ENCODE results near the gene CPA5.

The CPA5 gene

DNA sequence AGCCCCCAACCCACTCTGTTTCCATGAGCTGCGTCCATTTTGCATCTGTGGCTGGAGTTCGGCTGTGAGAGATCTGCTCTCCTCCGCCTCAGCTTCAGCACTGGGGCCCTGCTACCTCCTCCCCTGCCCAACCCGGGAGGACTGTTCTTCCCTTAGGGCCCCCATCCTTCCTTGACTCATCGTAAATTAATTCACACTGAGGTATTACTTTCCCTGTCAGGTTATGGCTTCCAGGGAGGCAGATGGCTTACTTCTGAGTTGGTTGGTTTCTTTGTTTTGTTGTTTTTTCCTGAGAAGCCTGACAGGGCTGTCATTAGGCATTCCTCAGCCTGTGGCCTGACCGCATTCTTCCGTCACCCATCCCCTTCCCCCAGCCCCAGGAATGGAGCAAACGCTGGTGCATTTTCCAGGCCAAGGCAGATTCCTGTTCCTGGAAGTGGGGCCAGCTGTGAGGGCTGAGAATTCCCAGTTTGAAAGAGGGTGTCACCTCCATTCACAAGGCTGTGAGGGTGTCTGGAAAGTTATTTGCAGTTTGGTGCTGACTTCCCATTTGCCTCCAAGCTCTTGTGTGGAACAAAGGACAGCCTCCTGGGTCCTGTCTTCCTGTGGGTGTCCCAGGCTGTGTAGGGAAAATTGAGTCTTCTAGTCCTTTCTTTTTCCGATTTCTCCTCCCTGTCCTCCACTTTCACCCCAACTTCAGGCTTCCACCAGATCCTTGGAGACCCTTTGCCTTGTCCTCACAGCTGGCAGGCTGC lies 11.7 kb downstream of the CPA5 start:
- no peak for DNase-seq (ENCODE audit: extremely low spot score)
- ChIA-PET CTCF (no interaction called here), POLR2A (no interaction called here)
- TF ChIP-seq, protein P1, sequence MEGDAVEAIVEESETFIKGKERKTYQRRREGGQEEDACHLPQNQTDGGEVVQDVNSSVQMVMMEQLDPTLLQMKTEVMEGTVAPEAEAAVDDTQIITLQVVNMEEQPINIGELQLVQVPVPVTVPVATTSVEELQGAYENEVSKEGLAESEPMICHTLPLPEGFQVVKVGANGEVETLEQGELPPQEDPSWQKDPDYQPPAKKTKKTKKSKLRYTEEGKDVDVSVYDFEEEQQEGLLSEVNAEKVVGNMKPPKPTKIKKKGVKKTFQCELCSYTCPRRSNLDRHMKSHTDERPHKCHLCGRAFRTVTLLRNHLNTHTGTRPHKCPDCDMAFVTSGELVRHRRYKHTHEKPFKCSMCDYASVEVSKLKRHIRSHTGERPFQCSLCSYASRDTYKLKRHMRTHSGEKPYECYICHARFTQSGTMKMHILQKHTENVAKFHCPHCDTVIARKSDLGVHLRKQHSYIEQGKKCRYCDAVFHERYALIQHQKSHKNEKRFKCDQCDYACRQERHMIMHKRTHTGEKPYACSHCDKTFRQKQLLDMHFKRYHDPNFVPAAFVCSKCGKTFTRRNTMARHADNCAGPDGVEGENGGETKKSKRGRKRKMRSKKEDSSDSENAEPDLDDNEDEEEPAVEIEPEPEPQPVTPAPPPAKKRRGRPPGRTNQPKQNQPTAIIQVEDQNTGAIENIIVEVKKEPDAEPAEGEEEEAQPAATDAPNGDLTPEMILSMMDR (IDR thresholded peaks at IDR 0.05; ENCODE audit: control extremely low read depth, extremely low read depth, low read depth, missing control alignments) = no peak

DNA sequence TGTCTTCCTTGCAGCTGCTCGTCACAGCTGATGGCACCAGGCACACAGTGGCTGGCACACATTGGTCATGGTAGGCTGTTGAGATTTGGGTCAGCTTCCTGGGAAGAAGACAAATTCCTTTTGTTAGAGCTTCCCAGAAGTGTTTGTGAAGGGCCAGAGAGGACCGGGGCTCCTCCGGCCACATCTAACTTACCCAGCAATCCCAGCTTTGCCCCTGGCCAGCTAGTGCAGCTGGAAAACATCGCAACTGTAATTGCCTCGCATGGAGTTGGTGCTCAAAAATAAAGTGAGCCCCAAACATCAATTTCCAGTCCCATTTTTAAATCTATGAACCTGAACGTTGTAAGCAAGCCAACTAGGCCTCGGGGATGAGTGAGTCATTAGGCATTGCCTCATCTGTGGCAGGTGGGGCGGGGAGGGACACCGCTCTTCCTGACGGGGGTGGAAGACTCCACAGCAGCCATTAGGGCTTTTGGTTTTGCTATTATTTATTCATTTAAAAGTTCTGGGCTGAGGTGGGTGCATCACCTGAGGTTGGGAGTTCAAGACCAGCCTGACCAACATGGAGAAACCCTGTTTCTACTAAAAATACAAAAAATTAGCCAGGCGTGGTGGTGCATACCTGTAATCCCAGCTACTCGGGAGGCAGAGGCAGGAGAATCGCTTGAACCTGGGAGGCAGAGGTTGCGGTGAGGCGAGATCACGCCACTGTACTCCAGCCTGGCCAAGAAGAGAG lies 12.4 kb downstream of the CPA5 start:
- TF ChIP-seq, protein P1 (IDR thresholded peaks at IDR 0.05; ENCODE audit: control extremely low read depth, extremely low read depth, low read depth, missing control alignments) = no peak
- ChIA-PET CTCF (no interaction called here), POLR2A (interaction anchor here (0.7 kb wide), 2 partner anchors 9 to 405 kb away, joined by 3 to 4 read pairs; partner anchors contain the start of gene UBE2H)
- DNase-seq (ENCODE audit: extremely low spot score) = no peak

DNA sequence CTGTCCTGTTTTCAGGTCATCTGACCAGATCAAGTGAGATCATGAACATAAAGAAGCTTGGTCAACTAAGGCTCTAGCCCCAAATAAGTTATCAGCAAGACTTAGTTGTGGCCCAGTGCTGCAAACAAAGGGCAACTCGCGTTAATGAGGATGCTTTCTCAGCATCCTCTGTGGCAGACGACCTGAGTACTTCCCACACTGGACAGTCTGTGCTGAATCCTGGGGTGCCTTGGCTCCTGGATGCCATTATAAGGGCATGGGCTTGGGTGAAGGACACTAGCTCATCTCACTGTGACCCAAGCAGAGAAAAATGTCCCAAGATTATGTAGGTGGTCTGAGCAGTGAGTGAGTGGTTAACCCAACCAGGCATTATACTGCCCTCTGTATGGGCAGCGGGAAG lies 13.9 kb downstream of the CPA5 start:
- ChIA-PET CTCF (interaction anchor here (0.8 kb wide), 1 partner anchor 13 kb away, joined by 3 read pairs; no protein-coding TSS in a partner anchor), POLR2A (no interaction called here)
- TF ChIP-seq, protein P1 (IDR thresholded peaks at IDR 0.05; ENCODE audit: control extremely low read depth, extremely low read depth, low read depth, missing control alignments) = no peak
- no peak for DNase-seq (ENCODE audit: extremely low spot score)

DNA sequence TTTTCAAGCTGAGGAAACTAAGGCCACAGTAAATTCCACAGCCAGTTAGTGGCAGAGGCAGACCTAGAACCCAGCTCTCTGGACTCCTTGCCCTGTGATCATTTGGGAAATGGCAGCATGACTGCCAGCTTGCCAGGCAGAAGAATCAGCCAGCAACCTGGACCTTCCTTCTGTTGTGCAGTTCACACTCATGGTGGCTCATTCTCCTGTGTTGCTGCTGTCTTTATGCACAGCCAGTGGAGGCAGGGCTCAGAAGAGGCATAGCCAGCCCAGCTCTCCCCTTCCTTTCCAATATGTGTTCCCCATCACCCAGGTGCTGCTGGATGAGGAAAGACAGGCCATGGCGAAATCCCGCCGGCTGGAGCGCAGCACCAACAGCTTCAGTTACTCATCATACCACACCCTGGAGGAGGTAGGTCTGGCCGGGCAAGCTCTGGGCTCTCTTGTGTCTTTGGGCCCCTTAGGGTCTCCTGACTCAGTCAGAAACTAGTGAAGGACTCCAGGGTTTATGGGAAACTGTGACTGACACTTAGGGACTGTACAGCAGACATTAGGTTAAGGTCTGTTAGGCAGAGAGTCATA lies 14.8 kb downstream of the CPA5 start:
- DNase-seq (ENCODE audit: extremely low spot score) = no peak
- TF ChIP-seq, protein P1 (IDR thresholded peaks at IDR 0.05; ENCODE audit: control extremely low read depth, extremely low read depth, low read depth, missing control alignments) = no peak
- CTCF ChIA-PET = no interaction called here
- POLR2A ChIA-PET = no interaction called here

DNA sequence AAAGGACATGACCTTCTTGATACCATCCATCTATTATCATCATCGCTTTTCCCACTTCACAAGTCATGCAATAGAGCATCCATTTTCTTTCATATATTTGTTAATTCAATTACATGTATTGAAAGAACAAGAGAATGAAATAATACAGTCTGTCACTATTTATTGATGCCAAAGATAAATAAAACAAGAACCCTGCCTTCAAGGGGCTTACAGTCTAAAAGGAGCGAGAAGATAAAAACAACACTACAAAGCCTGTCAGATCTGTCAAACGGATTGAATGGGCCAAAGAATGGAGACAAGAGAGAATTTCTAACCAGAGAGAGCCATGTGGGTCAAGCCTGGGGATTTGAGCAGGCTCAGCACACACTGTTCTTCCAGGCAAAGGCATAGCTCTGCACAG lies 15.9 kb downstream of the CPA5 start:
- no peak for DNase-seq (ENCODE audit: extremely low spot score)
- CTCF ChIA-PET = no interaction called here
- TF ChIP-seq, protein P1 (IDR thresholded peaks at IDR 0.05; ENCODE audit: control extremely low read depth, extremely low read depth, low read depth, missing control alignments) = no peak
- POLR2A ChIA-PET = no interaction called here

DNA sequence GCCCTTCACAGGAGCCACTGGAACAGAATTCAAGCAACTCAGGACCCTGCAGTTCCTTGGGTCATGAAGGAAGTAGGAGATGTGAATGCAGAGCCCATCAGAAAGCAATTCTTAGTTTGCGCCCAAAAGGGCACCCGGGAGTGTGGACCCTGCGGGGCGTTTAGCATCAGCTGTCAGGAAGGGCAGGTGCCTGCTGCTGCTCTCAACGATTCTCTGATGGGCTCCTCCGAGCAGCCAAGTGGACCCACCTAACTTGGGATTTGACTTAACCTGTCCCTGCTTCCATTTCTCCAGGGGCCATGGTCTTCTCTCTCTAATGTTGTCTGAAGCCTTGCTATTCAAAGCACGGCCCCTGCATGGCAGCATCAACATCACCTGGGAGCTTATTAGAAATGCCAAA lies 17.1 kb downstream of the CPA5 start:
- TF ChIP-seq, protein P1 (IDR thresholded peaks at IDR 0.05; ENCODE audit: control extremely low read depth, extremely low read depth, low read depth, missing control alignments) = no peak
- DNase-seq (ENCODE audit: extremely low spot score) = no peak
- ChIA-PET POLR2A (no interaction called here), CTCF (interaction anchor here (1.5 kb wide), 1 partner anchor 24 kb away, joined by 3 read pairs; no protein-coding TSS in a partner anchor)

All from GM10248 (cell line).